ENCODE measurements around the gene GATD1.

Gene GATD1

DNA sequence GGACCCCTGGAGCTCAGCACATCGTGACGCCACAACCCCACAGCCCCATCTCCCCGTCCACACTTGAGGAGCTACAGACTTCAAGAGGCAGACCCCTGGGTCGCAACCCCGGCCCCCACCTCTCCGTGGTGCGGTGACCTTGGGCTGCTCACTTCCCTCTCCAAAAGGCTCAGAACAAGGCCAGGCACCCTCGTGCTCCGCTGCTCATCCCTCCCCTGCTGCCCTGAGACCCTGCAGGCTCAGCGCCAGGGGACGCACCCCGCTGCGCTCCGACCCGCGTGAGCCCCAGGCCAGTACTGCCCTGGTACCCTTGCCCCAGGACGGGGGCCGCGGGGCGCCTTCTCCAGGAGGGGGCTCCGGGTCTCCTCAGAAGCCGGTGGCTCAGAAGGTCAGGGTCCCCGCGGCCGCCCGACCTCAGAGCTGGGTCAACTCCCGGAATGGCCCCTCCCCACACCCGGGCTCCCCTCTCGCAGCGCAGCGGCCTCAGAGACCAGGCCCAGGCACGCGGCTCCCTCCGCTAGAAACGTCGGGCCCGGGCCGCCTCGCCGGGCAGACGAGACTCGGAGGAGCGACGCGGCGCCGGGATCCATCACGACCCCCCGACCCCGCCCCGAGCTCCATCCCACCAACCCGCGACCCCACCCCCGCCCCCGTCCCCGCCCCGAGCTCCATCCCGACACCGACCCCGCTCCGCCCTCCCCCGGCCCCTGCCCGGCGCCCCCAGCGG, 563 bp downstream of the GATD1 start:
- DNase-seq: no peak

DNA sequence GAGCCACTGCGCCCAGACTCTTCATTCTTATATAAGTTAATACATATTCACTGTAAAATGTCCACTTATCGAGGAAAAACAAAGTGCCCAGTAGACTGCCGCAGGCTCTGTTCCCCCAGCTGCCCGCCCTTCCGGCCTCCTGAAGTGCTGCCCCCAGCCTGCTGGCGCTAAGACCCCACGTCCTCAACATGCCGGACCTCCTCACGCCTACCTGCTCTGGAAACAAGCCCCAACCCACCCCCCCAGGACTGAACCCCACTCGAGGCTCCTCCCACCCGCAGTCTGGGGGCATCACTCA, 1.1 kb downstream of the GATD1 start:
- DNase-seq: no peak

DNA sequence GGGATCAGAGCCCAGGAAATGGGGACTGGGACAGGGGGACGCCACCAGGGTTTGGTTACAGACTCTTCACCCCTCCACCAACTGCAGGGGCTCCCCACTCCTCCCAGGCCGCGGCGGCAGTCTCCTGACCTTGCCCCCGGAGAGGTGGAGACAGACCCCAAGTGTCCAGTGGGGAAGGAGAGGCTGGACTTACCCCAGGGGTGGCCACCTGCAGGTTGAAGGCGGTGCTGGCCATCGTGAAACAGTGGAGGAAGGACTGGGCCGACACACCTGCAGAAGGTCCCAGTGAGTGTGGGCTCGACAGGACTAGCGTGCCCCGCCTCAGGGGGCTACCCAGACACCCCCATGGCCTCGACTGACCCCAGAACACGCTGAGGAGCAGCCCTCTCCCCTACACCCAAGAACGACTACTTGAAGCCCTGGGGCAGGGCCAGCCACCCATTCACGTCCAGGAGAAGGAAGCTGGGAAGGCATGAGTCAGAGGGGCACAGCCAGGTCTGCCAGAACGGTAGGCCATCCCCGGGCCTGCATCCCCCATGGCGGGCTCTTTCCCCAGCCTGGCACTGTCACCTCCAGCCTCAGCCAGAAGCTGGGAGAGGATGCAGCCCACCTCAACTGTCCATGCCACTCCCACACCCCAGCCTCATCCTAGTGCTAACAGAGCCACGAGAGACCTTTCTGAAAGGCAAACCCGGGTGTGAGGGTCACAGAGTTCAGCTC, 2.3 kb downstream of the GATD1 start:
- DNase-seq: no peak

DNA sequence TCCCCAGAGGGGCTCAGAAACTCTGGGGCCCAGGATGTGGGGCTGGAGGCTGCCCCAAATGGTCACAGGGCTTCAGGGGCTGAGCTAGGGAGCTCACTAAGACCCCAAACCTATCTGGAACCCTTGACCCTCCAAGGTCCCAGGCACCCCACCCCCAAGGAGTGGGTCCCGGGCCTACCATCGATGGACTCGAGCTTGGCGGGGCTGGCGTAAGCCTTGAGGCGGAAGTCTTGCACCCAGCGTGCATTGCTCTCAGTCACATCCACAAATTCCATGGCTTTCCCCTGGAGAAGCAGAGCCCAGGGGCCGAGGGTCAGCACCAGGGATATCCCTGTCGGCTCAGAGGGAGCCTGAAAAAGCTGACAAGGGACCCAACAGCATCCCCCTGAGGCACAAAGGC, 3.5 kb downstream of the GATD1 start:
- no peak for DNase-seq

DNA sequence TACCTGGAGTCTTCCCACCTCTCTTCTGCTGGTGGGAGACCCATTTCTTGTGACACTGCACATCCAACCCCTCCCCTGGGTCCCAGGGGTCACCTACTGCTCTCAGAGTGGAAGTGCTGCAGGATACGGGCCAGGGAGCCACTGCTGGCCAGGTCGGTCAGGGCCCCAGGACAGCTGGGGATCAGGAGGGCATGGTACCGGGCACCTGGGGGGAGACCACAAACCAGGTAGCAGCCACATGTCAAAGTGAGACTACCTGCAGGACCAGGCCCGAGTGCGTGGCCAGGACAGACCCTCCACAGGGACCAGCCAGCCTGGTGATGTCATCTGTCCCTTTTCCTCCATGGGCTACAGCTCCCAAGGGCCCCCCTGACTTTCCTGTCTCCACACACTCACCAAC, 3.9 kb downstream of the GATD1 start:
- no peak for DNase-seq

DNA sequence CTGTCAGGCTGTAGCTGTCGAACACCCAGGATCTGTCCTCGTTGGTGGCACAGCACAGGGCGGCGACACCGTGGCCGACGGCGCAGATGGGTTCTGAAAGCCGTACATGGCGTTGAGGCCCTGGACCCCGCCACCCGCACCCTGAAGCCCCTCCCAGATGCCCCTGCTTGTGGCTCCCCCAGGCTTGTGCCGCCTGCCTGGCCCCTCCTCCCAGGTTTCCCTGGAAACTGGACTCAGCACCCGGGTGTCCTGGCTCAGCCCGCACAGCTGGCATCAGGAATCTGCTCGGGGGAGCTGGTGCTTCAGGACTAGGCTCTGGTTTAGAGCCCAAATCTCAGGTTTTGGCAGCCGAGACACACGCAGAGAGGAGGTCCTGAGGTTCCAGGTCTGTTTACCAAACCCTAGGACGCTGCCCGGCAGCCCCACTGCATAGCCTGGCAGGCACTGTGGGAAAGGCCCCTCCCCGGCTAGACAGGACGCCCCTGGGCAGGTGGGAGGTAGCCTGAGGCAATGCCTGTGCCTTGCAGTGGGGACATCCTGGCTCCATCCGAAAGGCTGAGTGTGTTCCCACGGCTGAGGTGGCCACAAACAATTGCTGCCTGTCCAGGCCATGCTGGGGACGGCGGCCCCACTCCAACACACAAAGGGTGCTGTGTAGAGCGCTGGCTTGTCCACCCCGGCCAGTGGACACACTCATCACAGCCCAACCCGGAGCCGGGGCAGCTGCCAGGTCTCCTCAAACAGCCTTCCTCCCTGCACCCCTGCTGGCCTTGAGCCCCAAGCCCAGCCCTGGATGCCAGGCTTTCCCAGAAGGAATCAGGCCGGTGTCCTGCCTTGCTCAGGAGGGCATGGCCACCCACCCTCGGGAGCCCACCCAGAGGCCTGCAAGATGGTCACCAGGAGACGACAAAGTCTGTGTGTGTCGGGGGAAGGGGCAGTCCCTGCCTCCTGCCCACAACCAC, 4.6 kb downstream of the GATD1 start:
- DNase-seq: no peak

DNA sequence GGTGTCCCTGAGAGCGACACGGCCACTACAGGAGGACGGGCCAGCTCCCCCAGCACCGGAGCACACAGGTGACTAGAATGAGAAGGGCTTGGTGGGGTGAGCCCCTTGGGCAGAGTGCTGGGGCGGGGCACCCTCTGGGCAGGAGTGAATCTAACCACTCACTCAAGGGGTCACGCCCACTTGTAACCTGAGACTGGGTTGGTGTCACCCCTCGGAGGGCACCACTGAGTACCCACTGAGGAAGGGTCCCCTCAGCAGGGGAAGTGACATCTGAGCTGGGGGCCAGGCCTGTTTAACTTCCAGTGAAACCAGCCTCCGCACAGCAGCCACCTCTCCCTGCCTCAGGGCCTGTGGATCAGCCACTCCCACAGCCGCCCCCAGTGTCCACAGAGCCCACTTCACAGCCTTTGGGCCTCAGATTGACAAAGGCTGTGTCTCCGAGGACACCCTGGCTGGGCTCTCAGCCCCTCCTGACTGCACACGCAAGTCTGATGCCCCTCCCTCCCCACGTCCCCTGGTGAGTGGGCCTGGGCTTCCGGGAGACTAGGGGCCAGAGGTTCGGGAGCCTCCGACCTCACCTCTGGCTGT, 5.6 kb downstream of the GATD1 start:
- no peak for DNase-seq

DNA sequence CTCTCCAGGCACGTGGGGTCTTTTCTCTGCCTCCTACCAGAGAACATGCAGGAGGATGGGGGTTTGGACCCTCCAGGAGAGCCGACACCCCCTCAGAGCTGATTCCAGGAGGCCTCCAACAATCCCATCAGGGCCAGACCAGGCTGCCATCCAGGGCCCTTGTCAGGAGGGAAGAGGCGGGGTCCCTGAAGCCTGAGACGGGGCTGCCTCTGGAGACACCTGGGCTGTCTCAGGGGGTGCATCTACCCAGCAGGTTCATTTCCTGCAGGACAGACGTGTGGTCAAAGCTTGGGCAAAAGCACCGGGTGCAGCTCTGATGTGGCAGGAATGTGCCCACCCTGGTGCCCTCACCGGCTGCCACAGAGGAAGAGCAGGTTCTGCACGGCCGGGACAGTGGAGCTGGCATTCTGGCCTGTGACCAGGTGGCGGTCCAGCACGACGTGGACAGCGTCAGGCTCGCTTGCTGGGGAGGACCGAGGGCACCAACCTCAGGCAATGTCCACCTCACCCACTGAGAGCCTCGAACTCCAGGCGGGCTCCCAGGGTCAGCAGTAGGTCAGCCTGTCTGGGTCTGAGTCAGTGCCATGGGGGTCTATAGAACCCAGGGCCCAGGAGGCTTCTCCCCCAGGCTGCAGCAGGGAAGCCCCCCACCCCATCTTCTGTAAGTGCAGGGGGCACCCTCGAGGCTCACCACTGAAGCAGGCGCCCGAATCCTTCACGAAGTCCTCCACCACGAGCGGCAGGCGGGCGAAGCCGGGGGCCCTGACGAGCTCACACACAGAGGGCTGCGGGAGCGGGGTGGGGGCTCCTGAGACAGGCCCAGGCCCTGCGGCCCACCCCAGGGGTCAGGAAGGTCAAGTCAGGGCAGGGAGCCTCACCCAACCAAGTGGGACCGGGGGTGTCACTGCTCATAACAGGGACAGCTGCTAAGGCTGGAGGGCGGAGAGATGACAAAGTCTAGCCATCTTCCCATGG, 6.4 kb downstream of the GATD1 start:
- no peak for DNase-seq

DNA sequence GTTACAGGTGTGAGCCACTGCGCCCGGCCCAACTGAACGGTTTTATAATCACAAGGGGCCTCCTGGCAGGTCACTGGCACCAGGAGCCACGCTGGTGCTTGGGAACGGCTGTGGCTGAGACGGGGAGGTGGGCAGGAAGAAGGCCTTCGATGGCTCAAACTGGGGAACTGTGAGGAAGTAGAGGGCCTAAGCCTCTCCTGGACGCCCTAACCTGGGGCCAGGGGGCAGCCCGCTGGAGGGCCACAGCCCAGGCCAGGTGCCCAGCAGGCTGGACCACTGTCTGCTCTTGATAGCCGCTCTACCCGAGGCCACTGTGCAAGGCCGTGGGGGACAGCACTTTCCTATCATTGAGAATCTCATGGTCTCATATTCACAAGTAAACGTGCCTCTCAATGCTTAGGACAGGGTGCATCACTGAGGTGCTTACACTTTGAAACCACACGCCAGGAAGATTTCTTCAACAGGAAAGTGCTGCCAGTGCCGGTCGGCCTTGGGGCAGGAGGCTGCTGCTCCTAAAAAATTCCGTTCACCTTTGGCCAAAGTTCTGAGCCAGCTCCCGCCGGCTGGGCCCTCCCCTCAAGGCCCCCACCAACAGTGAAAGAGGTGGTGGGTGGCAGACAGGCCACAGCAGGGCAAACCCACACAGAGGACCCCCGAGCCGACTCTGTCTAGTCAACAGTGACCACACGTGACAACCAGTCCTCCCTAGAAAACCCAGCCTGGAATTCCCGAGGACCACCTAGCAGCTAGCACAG, 7.2 kb downstream of the GATD1 start:
- no peak for DNase-seq

DNA sequence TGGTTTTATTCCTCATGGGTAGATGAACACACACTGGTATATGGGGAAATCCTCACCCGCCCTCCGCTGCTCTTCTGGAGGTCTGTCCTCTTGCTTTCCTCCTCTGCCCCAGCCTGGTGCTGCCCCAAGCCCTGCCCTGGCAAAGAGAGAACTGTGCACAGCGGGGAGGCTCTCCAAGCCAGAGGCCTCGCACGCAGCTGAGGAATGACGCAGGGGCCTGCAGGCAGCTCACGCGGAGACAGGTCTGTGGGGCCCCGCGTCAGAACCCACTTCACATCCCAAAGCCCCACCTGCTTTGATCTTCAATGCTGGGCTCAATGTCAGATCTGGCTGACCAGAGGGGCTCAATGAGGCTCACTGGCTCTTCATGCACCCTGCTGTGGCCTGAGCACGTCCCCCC, 10.0 kb downstream of the GATD1 start:
- no peak for DNase-seq

DNA sequence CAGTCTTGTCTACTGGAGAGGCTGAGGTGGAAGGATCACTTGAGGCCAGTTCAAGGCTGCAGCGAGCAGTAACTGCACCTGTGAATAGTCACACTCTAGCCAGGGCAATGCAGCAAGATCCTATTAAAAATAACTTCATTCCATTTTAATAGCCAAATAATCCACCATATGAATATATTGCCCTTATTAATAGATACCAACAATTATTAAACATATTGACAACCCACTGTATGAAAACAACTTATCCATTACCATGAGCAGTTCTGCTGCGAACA, 10.4 kb downstream of the GATD1 start:
- no peak for DNase-seq

DNA sequence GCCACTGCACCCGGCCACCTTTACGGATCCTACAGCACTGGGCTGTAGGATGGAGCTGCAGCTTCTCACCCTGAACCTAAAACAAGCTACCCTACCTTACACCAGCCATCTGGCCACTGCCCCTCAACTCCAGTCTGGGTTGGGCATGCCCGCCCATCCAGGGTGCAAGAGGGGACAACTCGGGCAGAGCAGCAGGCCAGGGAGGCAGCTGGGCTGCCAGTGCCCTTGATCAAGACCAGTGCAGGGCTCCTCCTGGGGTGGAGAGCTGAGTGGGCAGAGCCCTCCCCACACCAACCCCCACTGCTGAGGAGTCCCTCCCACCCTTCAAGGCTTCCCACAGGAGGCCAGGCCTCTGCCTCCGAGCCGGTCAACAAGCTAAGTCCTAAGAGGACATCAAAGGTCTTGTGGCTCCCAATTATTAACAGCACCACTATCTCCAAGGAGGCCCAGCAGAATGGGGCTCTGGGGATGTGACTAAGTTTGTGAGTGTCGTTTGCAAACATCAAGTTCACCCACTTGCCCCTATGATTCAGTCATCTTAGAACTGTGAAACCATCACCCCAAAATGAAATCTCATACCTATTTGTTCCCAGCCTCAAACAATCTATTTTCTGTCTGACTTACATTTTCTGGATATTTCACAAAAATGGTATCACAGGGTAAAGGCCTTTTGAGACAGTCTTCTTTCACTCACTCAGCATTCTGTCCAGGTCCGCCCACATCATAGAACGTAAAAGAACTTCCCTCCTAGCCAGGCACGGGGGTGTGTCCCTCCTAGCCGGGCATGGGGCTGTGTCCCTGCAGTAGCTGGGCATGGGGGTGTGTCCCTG, 11.0 kb downstream of the GATD1 start:
- DNase-seq: no peak

DNA sequence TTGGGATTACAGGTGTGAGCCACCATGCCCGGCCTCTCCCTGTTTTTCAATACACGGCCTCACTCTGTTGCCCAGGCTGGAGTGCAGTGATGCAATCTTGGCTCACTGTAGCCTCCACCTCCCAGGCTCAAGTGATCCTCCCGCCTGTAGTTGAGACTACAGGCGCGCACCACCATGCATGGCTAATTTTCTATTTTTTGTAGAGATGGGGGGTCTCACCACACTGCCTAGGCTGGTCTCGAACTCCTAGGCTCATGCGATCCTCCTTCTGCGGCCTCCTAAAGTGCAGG, 11.5 kb downstream of the GATD1 start:
- DNase-seq: no peak

DNA sequence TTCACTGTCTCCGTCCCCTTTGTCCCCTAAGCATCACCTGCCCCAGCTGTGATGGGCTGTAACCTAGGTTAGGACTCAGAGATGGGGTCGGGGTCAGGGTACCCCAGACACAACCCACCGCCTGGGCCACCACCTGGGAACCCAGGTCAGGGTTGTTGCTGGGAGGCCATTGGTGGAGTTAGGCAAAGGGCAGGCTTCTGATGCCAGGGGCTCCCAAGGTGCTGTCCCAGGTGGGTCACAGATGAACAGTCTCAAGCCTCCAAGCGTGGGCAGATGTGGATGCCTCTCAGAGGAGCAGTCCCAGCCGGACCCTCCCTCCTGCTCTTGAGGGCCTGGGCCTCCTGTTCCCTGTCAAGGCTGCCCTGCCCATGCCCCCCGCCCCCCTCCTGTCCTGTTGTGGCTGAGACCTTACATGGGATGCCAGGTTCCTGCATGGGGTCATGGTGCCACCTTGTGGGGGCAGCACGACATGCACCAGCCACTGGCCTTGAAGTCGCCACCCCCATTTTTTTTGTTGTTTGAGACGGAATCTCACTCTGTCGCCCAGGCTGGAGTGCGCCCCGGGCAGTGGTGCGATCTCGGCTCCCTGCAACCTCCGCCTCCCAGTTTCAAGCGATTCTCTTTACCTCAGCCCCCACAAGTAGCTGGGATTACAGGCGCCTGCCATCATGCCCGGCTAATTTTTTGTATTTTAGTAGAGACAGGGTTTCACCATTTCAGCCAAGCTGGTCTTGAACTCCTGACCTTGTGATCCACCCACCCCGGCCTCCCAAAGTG, 12.1 kb downstream of the GATD1 start:
- peak; percentile 66 for DNase-seq

DNA sequence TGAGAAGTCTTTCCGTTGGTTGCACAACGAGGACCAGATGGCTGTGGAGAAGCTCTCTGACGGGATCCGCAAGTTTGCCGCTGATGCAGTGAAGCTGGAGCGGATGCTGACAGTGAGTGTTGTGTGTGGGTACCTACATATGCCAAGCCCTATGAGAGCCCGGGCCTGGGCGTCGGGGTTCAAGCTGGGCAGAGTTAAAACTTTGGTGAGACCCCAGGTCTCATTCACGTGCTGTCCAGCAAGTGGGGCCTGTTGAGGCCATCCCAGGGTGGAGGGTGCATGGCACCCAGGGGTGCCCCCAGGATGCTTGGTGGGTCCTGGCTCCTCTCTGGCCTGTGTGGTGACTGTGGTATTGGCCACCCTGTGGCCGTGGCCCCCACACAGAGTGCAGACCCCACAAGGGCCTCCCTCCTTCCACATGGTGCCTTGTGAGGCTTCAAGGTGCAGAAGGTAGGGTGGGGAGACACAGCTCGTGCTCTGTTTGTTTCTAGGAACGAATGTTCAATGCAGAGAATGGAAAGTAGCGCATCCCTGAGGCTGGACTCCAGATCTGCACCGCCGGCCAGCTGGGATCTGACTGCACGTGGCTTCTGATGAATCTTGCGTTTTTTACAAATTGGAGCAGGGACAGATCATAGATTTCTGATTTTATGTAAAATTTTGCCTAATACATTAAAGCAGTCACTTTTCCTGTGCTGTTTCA, 12.8 kb downstream of the GATD1 start:
- DNase-seq: no peak

DNA sequence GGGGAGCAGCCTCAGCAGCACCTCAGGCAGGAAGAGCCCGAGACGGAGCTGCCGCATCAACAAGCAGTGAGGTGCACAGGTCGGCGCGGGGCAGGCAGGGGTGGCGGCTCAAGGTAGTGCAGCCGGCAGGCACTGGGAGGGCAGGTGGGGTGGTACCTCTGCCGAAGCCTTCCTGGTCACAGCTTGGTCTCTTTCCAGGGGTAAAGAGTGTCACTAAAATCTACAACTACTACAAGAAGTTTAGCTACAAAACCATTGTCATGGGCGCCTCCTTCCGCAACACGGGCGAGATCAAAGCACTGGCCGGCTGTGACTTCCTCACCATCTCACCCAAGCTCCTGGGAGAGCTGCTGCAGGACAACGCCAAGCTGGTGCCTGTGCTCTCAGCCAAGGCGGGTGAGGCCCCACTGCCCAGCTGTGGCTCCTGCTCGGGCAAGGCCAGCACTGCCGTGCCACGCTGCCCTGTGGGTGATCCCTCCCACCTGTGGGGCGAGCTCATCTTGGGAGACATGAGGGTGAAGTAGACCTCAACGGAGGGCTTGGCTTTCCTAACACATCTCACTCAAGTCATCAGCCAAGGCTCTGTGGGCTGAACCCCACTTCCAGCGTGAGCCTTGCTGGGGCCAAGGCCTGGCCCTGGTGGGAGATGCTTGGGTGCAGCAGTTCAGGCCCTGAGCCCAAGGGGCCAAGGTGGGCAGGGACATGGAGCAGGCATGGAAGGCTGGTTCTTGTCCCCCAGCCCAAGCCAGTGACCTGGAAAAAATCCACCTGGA, 13.6 kb downstream of the GATD1 start:
- DNase-seq: no peak

DNA sequence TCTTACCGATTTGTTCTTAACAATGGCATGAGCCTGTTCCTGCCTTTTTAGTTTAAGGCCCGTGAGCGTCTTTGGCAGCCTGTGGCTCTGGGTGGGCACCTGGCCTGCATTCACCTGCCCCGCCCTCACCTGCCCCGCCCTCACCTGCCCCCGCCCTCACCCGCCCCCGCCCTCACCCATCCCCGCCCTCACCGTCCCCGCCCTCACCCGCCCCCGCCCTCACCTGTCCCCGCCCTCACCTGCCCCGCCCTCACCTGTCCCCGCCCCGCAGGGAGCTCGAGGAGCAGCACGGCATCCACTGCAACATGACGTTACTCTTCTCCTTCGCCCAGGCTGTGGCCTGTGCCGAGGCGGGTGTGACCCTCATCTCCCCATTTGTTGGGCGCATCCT, 14.2 kb downstream of the GATD1 start:
- DNase-seq: no peak

DNA sequence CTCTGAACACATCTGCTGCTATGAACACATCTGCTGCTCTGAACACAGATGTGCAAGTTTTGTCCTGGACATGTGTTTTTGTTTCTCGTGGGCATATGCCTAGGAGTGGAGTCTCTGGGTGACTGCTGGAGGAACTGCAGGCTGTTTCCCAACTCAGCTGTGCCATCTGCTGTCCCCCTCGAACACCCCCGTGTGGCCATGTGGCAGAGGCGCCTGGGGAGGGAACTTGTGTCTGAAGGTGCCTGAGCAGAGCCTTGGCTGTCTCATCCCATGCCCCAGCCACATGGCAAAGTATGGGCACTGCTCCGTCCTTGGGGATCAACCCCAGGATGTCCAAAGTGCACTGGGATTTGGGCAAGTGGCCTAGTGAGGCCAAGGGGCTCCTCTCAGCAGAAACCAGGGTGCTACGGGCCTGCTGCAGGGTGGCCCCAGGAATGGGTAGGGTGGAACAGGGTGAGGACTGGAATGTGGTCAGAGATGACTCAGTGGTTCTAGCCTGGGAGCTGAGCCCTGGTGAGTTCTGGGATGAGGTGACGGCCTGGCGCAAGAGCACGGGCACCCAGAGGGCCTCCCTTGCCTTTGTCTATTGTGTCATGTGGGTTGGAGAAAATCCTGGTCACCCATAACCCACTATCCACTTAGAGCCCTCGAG, 14.7 kb downstream of the GATD1 start:
- no peak for DNase-seq

All from CD4-positive, alpha-beta T cell treated with Interleukin-4 for 4 hours (primary cell).